IPS-18a (cell line): ENCODE data around the gene COL18A1.

ENCODE experiments used
- H3K27ac ChIP-seq: one replicate; pipeline ENCODE4 v1.5.1; 2013; ENCODE audit warnings: low read length
- H3K27me3 ChIP-seq: one replicate; pipeline ENCODE4 v1.6.1; 2013; ENCODE audit warnings: mild to moderate bottlenecking, low read length; ENCODE audit not compliant: control insufficient read depth, insufficient read depth
- H3K36me3 ChIP-seq: one replicate; pipeline ENCODE4 v1.6.1; 2013; ENCODE audit warnings: low read depth, low read length; ENCODE audit not compliant: control insufficient read depth
- H3K4me1 ChIP-seq: one replicate; pipeline ENCODE4 v1.6.1; 2013; ENCODE audit warnings: low read depth, low read length; ENCODE audit not compliant: control insufficient read depth
- H3K4me3 ChIP-seq: one replicate; pipeline ENCODE4 v1.5.1; 2013; ENCODE audit warnings: low read length
- H3K9ac ChIP-seq: one replicate; pipeline ENCODE4 v1.6.1; 2013; ENCODE audit warnings: mild to moderate bottlenecking, low read length, moderate library complexity
- H3K9me3 ChIP-seq: one replicate; pipeline ENCODE4 v1.6.1; 2013; ENCODE audit warnings: low read depth, low read length; ENCODE audit not compliant: control insufficient read depth

COL18A1 gene

DNA sequence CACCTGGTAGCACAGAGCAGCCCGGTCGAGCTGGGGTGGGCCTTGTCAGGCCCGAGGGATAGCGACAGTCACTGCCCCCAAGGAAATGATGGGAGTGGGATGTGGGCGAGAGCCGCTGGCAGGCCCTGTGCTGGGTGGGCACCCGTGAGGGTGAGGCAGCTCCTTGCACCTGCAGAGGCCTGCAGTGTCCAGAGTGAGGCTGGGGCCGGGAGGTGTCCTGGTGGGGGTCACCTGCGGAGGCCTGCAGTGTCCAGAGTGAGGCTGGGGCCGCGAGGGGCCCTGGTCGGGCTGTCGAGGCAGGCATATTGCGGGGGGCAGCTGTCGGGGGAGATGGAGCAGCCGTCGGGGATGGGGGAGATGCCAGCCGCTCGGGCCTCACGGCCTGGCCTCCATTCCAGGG is 87.8 kb downstream of the COL18A1 start:
- Histone ChIP-seq H3K4me3 (no peak overlapping the region), H3K27me3 (no peaks in the 10 kb centered on the region), H3K27ac (no peak overlapping the region), H3K36me3 (peaks cover 39% of the 10 kb centered on the region), H3K4me1 (peaks cover 9% of the 10 kb centered on the region), H3K9ac (no peak overlapping the region), H3K9me3 (no peaks in the 10 kb centered on the region)

- Histone ChIP-seq H3K4me1 (peaks cover 2% of the 10 kb centered on the region), H3K9ac (no peak overlapping the region), H3K9me3 (no peaks in the 10 kb centered on the region), H3K4me3 (no peak overlapping the region), H3K27ac (no peak overlapping the region), H3K36me3 (peaks cover 41% of the 10 kb centered on the region), H3K27me3 (no peaks in the 10 kb centered on the region)
Measured at GRCh38 chr21:45493401-45494001, 88.5 kb downstream of the COL18A1 start.

GRCh38 chr21:45494135-45494850 is 89.3 kb downstream of the COL18A1 start:
- Histone ChIP-seq H3K9ac (no peak overlapping the region), H3K4me1 (no peaks in the 10 kb centered on the region), H3K9me3 (no peaks in the 10 kb centered on the region), H3K27me3 (no peaks in the 10 kb centered on the region), H3K4me3 (no peak overlapping the region), H3K36me3 (peaks cover 48% of the 10 kb centered on the region), H3K27ac (no peak overlapping the region)

- peaks cover 52% of the 10 kb centered on the region for H3K36me3 ChIP-seq
- no peak overlapping the region for H3K9ac ChIP-seq
- H3K4me1 ChIP-seq = no peaks in the 10 kb centered on the region
- no peaks in the 10 kb centered on the region for H3K9me3 ChIP-seq
- no peak overlapping the region for H3K4me3 ChIP-seq
- no peaks in the 10 kb centered on the region for H3K27me3 ChIP-seq
- H3K27ac ChIP-seq = no peak overlapping the region
Measured at GRCh38 chr21:45494851-45495680, 90.1 kb downstream of the COL18A1 start.

DNA sequence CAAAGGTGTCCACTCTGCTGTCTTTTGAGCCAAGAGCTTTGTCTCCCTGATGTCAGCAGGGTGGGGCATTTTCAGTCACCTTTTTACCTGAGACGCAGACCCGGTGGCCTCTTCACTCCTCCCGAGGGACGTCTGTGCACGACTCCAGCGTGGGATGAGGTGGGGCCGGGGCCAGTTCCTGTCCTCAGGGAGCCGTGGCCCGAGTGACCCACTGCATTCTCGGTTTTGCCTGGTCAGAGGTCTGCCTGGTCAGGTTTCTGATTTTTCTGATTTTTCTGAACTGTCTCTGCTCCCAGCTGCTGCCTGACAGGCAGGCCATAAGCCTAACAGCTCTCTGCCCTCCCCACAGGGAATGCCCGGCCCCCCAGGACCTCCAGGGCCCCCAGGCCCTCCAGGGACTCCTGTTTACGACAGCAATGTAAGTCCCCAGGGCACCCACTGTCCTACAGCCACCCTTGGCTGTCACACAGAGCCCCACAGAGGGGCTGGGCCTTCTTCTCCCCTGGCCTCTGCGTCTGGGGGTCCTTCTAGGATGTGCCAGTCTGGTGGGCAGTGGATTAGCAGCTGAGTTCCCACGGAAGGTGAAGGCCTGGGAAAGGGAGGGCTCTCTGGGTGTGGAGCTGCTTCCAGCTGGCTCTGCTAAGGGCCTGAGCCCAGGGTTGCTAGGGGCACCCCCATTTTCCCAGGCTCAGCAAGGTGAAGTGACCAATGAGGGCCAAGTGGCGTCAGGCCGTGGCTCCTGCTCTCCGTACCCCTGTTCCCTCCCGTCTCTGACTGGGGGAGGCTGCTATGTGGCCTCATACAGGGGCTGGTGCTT is 91.4 kb downstream of the COL18A1 start:
- Histone ChIP-seq H3K27me3 (no peaks in the 10 kb centered on the region), H3K4me1 (no peaks in the 10 kb centered on the region), H3K9me3 (no peaks in the 10 kb centered on the region), H3K36me3 (peaks cover 49% of the 10 kb centered on the region), H3K27ac (no peak overlapping the region), H3K9ac (no peak overlapping the region), H3K4me3 (no peak overlapping the region)

DNA sequence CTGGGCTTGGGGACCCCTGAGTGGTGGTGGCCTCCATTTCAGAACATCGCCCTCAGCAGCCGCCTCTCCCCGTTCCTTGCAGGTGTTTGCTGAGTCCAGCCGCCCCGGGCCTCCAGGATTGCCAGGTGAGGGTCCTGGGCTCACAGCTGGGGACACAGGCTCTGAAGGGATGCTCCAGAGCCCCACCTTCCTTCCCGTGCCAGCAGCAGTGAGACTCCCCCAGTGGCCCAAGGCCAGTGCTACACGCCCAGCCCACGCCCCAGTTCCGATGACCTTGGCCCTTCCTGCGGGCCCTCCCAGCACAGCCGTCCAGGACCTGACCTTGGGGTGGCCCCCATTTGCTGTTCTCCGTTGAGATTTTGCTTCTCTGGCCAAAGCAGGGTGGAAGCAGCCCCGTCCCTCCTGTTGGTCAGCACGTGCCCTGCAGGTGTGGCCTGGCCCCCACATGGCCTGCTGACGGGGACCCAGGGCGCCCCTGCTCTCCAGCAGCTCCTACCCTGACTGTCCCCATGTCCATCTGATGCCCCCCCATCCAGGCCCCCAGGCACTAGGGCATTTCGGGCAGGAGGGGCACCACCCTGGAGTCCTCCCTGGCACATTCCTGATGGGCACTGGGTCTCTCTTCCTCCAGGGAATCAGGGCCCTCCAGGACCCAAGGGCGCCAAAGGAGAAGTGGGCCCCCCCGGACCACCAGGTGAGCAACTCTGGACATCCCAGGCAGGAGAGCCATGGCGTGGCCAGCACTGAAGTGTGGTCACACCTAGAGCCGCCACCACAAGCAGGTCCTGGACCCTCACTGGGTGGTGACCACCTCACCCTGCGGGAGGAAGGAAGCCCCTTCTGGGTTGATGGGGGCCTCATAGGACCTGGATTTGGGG is 92.2 kb downstream of the COL18A1 start:
- H3K27ac ChIP-seq = no peak overlapping the region
- H3K4me3 ChIP-seq = no peak overlapping the region
- H3K9ac ChIP-seq = no peak overlapping the region
- no peaks in the 10 kb centered on the region for H3K4me1 ChIP-seq
- no peaks in the 10 kb centered on the region for H3K27me3 ChIP-seq
- peaks cover 44% of the 10 kb centered on the region for H3K36me3 ChIP-seq
- H3K9me3 ChIP-seq = no peaks in the 10 kb centered on the region

DNA sequence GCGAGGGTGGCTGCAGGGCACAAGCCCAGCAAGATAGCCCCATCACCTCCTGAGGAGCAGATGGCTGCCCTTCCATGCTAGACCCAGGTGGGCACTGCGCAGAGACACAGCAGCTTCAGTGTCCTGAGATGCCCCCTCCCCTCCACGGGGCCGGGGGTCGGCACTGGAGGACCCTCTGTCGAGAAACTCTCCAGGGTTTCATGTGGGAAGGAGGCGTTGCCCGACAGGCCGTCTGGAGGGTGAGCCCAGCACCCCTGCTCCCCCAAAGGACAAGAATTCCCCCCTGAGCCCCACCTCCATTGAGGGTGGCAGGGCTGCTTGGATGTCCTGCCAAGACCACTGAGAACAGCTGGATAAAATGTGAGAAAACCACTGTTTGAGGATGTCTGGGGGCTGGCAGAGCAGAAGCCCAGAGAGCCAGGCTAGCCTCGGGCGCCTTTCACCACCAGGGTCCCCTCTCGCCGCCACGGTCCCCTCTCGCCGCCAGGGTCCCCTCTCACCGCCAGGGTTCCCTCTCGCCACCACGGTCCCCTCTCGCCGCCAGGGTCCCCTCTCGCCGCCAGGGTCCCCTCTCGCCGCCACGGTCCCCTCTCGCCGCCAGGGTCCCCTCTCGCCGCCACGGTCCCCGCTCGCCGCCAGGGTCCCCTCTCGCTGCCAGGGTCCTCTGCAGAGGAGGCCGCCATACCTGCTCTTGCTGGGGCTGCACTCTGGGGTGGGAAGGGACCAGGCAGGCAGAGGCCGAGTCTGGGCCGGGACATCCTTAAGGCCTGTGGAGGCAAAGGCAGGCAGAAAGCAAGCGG is 93.1 kb downstream of the COL18A1 start:
- Histone ChIP-seq H3K36me3 (peaks cover 40% of the 10 kb centered on the region), H3K27ac (no peak overlapping the region), H3K9ac (no peak overlapping the region), H3K9me3 (no peaks in the 10 kb centered on the region), H3K27me3 (no peaks in the 10 kb centered on the region), H3K4me1 (no peaks in the 10 kb centered on the region), H3K4me3 (no peak overlapping the region)

GRCh38 chr21:45498646-45499000 is 93.7 kb downstream of the COL18A1 start:
- Histone ChIP-seq H3K9ac (no peak overlapping the region), H3K27ac (no peak overlapping the region), H3K27me3 (no peaks in the 10 kb centered on the region), H3K36me3 (peaks cover 40% of the 10 kb centered on the region), H3K9me3 (no peaks in the 10 kb centered on the region), H3K4me3 (no peak overlapping the region), H3K4me1 (no peaks in the 10 kb centered on the region)

GRCh38 chr21:45499201-45499750 is 94.3 kb downstream of the COL18A1 start:
- Histone ChIP-seq H3K36me3 (peaks cover 40% of the 10 kb centered on the region), H3K9me3 (no peaks in the 10 kb centered on the region), H3K4me1 (no peaks in the 10 kb centered on the region)

More at GRCh38 chr21:45499201-45499750, 94.3 kb downstream of the COL18A1 start:
- Histone ChIP-seq H3K27ac (no peak overlapping the region), H3K9ac (no peak overlapping the region), H3K4me3 (no peak overlapping the region), H3K27me3 (no peaks in the 10 kb centered on the region)
